SK-N-MC (cell line): ENCODE measurements around the gene IKZF5.

Source experiments
- DNase-seq: peaks from one replicate; pipeline ENCODE4 v3.0.0-alpha.2; 2011; ENCODE audit warnings: low read depth, low spot score
- H3K27ac ChIP-seq: fragments of 200-600 bp; sonication (generic); 2 replicates; pipeline ENCODE4 v1.5.1; 2016; ENCODE audit warnings: mixed run types
- H3K36me3 ChIP-seq: fragments of 200-600 bp; sonication (generic); 2 replicates; pipeline ENCODE4 v1.6.1; 2017; ENCODE audit warnings: antibody characterized with exemption, low read length, mixed read lengths; ENCODE audit not compliant: insufficient read depth
- H3K4me3 ChIP-seq: fragments of 200-600 bp; sonication (generic); 2 replicates; pipeline ENCODE4 v1.5.1; 2016
- H3K9ac ChIP-seq: fragments of 200-600 bp; sonication (generic); 2 replicates; pipeline ENCODE4 v1.8.0; 2017; ENCODE audit warnings: mixed run types, mixed read lengths; ENCODE audit not compliant: insufficient read length
- H3K9me3 ChIP-seq: fragments of 200-600 bp; sonication (generic); 2 replicates; pipeline ENCODE4 v1.6.1; 2017; ENCODE audit warnings: low read depth, mild to moderate bottlenecking, antibody characterized with exemption, low read length, moderate library complexity, mixed read lengths
- EZH2 ChIP-seq: fragments of 200-600 bp; sonication (generic); IDR thresholded peaks from one replicate; pipeline ENCODE4 v1.6.1; 2017; ENCODE audit warnings: antibody characterized with exemption
- FOXP2 ChIP-seq: optimal IDR thresholded peaks from 2 replicates; pipeline ENCODE3; 2011; ENCODE audit warnings: mild to moderate bottlenecking, moderate library complexity; ENCODE audit not compliant: insufficient read depth; ENCODE audit errors: extremely low read length, control extremely low read depth
- POLR2AphosphoS5 ChIP-seq: IDR thresholded peaks from 2 replicates; pipeline ENCODE4 v1.6.1; 2012; ENCODE audit warnings: mild to moderate bottlenecking, low read depth, low read length, borderline replicate concordance

IKZF5 gene, protein sequence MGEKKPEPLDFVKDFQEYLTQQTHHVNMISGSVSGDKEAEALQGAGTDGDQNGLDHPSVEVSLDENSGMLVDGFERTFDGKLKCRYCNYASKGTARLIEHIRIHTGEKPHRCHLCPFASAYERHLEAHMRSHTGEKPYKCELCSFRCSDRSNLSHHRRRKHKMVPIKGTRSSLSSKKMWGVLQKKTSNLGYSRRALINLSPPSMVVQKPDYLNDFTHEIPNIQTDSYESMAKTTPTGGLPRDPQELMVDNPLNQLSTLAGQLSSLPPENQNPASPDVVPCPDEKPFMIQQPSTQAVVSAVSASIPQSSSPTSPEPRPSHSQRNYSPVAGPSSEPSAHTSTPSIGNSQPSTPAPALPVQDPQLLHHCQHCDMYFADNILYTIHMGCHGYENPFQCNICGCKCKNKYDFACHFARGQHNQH

DNA sequence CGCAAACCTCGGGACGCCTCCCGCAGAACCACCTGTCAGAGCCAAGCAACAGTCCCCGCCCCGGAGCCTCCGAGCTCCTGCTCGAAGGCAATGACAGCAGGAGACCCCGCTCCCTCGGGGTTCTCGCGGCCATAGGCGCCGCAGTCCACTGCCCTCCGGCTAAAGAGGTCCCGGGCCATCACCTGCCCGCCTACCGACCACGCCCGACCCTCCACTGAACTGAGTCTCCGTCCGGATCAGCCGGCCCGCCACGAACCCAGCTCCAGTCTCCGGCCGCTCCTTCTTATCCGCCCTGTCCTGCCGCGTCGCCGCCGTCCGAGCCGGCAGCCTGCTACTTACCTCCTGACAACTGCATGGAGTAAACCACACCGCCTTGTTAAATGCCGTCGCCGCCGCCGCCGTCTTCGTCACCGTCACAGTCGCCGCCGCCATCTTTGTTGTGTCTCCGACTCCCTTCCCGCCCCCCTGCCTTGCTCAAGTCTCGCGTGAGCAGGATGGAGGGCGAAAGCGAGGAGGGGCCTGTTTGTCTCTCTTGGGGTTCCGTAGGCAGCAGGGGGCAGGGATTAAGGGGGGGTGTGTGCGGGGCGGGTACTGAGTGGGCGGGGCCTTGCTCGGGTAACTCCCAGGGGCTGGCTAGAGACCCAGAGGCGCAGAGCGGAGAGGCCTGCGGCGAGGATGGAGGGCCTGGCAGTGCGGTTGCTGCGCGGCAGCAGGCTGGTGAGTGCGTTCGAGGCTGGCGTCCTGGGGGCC, at the start of gene IKZF5, which contains the start of gene ACADSB:
TSS of gene IKZF5 (minus strand) at position 441 of the 750 bp plus-strand sequence. CDS start 10,170 bp downstream, outside the sequence.
TSS of gene ACADSB (plus strand) at position 652 of the 750 bp plus-strand sequence. CDS start at position 676, 24 bp downstream.
- Histone ChIP-seq H3K4me3 (peak within 1 kb of the TSS; percentile 86), H3K9ac (peak within 1 kb of the TSS; percentile 88), H3K9me3 (no peaks in the 10 kb centered on the region), H3K27ac (no peak within 1 kb of the TSS), H3K36me3 (no peaks in the 10 kb centered on the region)
- peak; percentile 63 for DNase-seq
- TF ChIP-seq POLR2AphosphoS5, result peak; percentile 79
- no peak for TF ChIP-seq EZH2
- TF ChIP-seq FOXP2, result peak; percentile 67

DNA sequence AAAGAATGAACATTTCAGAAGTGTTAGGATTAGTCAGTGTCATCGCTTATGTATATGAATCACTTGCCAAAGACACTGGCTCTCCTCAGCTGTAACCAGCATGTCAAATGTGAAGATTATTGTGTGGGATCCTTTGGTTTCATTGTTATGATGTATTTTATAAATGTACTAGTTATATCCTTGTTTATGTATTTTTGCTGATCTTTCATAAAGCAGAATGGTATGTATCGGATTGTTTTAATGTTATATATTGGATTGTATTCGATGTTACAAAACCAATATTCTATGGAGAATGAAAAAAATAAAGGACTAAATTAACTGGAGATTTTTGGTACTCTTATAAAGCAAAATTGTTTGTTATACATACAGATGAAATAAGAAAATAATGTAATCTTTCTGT, 49.4 kb upstream of the IKZF5 start:
- no peak overlapping the region for H3K4me3 ChIP-seq
- H3K9me3 ChIP-seq, result no peaks in the 10 kb centered on the region
- H3K36me3 ChIP-seq, result no peaks in the 10 kb centered on the region
- no peak overlapping the region for H3K9ac ChIP-seq
- no peak for TF ChIP-seq FOXP2
- no peak for TF ChIP-seq POLR2AphosphoS5
- no peak for TF ChIP-seq EZH2
- H3K27ac ChIP-seq, result no peak overlapping the region
- DNase-seq, result no peak

DNA sequence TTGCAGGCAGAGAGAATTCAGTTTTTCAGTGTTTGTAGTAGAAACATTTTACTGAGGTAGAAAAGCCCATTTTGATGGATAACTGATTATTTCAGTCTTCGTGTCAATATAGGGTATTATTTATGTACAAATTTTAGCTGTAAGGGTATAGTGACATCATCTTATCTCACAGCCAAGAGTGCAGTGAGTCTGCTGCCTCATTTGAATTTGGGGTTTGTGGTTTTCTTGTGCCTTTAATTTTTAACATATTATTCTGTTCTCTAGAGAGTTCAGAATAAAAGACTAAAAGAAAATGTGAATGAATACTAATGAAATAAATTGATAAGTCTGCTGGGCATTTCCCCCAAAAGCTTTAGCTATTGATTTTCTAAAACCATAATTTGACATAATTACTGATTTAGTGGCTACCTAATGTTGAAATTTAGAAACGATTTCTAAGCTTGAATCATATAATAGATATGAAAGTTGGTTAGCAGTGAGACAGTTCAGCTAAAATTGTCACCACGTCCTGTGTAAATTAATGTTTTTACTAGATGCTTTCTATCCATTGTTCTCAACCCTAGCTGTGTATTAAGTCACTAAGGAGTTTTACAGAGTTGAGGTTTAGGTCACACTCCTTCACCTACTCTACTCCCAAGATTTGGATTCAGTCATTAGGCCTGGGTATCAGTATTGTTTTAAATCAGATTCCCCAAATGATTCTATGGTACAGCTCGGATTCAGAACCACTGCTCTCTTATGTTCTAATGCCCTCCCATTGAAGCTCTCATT, 37.6 kb upstream of the IKZF5 start:
- H3K9ac ChIP-seq, result no peak overlapping the region

DNA sequence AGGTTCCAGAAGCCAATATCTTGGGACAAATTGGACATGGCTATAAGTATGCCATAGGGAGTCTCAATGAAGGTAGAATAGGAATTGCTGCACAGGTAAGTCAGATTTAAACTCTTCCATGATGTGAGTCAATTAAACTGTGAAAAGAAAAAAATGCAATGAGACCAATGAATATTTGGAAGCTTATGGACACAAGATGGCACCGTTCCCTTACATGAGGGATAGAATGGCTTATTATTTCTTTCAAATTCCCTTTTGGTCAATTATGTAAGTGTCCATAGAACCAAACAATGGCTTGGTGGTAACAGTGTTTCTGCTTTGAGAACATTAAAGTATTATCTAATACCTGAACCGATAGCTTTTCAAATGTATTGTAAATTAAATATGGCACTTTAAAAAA, 35.8 kb upstream of the IKZF5 start:
- Histone ChIP-seq H3K9me3 (no peaks in the 10 kb centered on the region), H3K36me3 (no peaks in the 10 kb centered on the region), H3K4me3 (no peak overlapping the region), H3K27ac (no peak overlapping the region), H3K9ac (no peak overlapping the region)
- no peak for TF ChIP-seq POLR2AphosphoS5
- no peak for TF ChIP-seq FOXP2
- no peak for TF ChIP-seq EZH2
- no peak for DNase-seq

More for the DNA sequence above, 37.6 kb upstream of the IKZF5 start:
- TF ChIP-seq POLR2AphosphoS5 (no peak), FOXP2 (no peak), EZH2 (no peak)
- no peak for DNase-seq
- H3K4me3 ChIP-seq, result no peak overlapping the region
- H3K9me3 ChIP-seq, result no peaks in the 10 kb centered on the region
- no peaks in the 10 kb centered on the region for H3K36me3 ChIP-seq
- H3K27ac ChIP-seq, result no peak overlapping the region

DNA sequence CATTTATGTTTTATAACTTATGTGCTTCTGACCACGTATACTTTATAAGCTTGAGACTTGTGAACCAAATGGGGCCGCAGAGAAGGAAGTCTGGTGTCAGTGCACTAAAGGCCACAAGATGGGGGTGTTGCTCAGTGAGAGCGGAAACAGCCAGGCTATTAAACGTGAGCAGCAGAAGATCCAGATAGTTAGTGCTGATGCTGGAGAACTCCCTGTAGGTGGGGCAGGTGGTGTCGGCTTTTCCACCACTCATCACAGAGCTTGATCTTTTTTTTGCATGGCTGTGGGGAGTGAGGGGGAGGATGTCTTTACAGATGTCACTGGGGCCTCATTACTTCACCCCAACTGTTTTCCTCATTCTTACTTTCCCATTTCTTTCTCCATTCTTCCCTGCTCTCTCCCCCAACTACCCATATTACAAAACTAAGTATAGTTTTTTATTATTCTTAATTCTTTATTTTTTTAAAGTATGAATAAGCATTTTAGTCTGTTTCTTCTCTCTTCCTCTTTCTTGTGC, 34.9 kb upstream of the IKZF5 start:
- H3K4me3 ChIP-seq, result no peak overlapping the region
- H3K9me3 ChIP-seq, result no peaks in the 10 kb centered on the region
- TF ChIP-seq FOXP2 (no peak), EZH2 (no peak), POLR2AphosphoS5 (no peak)
- H3K9ac ChIP-seq, result no peak overlapping the region
- H3K36me3 ChIP-seq, result no peaks in the 10 kb centered on the region
- no peak for DNase-seq
- no peak overlapping the region for H3K27ac ChIP-seq

DNA sequence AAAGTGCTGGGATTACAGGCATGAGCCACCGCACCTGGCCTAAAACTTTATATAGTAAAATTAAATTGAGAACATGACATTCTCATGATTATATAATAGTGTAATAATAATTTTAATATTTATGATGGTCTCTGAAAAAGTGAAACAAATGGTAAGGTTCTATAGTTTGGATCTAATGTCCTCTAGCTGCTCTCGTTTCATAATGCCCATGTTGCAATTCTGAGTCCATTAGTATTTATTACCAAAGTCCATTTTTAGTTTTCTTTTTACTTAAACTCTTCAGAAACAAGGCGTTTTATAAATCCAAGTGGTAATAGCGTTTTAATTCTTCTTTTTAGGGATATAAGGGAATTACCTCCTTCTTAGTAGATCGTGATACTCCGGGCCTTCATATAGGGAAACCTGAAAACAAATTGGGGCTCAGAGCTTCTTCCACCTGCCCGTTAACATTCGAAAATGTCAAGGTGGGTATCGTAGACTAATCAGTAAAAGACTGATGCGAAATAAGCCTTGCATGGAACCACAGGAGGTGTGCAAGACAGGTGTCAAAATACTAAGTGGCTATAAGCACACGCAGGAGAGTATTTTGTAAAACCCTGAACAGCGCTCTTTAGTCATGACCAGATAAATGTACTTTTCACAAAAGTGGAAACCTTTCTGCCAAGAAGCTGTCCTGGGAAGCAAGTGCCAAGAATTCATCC, 34.3 kb upstream of the IKZF5 start:
- H3K9me3 ChIP-seq, result no peaks in the 10 kb centered on the region
- DNase-seq, result no peak

DNA sequence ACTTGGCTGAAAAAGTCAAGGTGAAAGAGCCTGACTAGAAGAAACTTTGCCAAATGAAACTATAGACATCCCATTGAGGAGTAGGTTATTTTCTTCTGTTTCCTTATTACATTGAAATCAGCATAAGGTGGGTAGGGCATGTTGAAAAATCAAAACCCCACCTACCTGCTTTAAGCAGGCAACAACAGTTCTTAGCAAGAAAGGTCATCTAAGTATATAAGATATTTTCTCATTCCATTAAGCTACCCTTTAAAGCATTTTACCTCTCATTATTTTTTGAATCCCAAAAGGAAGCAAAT, 31.0 kb upstream of the IKZF5 start:
- no peaks in the 10 kb centered on the region for H3K9me3 ChIP-seq

More for the DNA sequence above, 34.3 kb upstream of the IKZF5 start:
- H3K27ac ChIP-seq, result no peak overlapping the region
- H3K36me3 ChIP-seq, result no peaks in the 10 kb centered on the region
- H3K4me3 ChIP-seq, result no peak overlapping the region
- H3K9ac ChIP-seq, result no peak overlapping the region
- no peak for TF ChIP-seq EZH2

More for the DNA sequence above, 31.0 kb upstream of the IKZF5 start:
- Histone ChIP-seq H3K9ac (no peak overlapping the region), H3K27ac (no peak overlapping the region), H3K4me3 (no peak overlapping the region), H3K36me3 (no peaks in the 10 kb centered on the region)
- no peak for TF ChIP-seq POLR2AphosphoS5
- DNase-seq, result no peak
